GM21737 (cell line): ENCODE results near the gene SPAAR.
"Not testable (repeated sequence)": the region's sequence is repeated elsewhere in the genome, so short reads cannot be mapped to it uniquely, and the experiment has no call there.

Experiments
- ATAC-seq: cut with Tn5 transposase; IDR thresholded peaks from one replicate; pipeline ENCODE4 v1.9.1; 2021; ENCODE audit warnings: mild to moderate bottlenecking, moderate library complexity; ENCODE audit not compliant: unreplicated experiment

SPAAR gene, protein sequence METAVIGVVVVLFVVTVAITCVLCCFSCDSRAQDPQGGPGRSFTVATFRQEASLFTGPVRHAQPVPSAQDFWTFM

DNA sequence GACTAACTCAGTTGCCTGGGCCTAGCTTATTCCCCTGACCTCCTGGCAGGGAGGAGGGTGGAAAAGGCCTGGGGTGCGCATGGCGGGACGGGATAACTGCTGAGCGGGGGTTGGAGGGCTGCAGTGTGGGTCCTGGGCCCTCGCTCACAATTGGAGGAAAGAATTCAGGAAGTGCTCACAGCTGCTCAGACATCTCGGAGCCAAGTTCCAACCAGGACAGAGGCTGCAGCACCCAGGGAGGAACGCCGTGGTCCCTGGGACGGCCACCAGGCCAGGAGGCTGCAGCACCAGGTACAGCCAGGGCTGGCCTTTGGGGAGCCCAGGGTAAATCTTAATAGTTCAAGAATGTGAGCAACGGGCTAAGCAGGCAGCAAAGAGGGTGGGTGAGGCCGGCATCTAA lies at the start of gene SPAAR:
TSS of gene SPAAR (plus strand) at position 217 of the 400 bp plus-strand sequence. CDS start 974 bp downstream, outside the sequence.
- no peak for ATAC-seq

DNA sequence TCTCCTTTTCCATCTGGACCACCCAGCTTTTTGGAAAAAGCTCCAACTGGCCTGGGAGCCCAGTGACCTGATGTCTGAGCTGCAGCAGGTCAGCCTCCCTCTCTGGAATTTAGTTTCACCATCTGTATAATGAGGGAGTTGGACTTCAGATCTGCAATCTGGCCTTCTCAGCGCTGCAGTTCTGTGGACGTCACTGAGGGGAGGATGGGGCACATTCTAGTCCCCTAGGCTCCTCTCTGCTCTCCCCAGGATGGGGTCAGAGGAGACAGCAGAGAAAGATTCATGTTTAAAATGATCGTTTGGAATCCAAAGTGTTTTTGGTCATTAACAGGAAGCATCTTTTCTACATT lies 49.3 kb upstream of the SPAAR start:
- no peak for ATAC-seq

DNA sequence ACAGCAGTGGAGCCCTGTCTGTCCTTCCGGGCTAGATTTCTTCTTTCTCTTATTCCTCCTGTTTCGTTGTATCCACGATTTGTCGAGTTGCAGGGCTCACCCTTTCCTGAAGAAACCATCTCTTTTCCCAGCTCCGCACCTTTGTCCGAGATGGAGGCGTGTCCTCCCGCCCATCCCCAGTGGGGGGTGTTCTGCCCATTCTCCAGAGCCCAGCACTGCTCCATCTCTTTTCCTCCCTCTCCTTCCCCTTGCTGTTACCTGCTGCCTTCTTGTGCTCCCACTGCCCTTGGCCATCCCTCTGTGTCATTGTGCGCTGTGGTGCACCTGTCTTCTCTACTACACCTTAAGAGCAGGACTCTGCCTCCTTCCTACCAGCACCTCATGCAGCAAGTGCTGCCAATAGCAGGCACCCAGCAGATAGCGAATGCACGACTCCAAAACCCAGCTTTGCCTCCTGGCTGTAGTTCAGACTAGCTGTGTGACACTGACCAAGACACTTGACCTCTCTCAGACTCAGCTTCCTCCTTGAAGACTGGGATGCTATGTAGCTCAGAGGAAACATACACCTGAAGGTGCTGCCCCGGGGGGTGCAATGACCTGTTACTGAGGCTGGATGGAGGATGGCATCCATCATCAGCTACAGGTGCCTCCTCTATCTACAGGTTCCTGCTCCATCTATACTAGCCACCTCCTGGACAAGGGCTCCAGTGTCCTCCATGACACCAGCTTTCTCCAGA lies 48.0 kb upstream of the SPAAR start:
- ATAC-seq, result no peak

DNA sequence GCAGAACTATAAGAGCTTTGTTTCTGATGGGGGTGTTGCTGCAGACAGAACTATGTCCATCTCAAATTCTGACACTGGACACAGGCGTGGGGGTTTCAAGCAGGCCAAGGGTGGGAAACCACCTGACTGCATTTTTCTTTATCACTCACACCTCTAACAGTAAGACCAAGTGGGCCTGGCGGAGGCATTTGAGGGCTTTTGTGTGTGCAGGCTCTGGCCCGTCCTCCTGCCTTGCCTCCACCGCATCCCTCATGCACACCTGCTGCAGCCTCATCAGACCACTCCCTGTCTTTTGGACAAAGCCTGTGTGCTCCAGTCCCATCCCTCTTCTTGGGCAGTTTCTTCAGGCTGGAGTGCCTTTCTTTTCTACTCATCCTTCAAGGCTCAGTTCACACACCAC lies 47.0 kb upstream of the SPAAR start:
- no peak for ATAC-seq

DNA sequence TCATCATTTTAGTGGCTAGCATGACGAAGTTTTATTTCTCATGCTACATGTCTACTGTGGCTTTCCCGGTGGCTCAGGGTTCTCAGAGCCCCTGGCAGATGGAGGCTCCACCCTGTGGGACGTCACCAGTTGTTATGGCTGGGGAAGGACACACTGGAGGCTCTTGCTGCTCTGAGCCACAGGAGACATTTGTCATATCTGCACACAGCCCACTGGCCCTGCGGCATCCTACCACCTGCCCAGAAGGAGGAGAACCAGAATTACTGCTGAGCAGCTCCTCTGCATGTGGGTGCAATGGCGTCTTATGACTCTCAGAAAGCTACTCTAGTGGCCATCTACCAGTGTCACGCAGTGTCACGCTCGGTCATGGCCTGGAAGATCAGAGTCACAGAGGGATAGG lies 45.7 kb upstream of the SPAAR start:
- ATAC-seq, result no peak

DNA sequence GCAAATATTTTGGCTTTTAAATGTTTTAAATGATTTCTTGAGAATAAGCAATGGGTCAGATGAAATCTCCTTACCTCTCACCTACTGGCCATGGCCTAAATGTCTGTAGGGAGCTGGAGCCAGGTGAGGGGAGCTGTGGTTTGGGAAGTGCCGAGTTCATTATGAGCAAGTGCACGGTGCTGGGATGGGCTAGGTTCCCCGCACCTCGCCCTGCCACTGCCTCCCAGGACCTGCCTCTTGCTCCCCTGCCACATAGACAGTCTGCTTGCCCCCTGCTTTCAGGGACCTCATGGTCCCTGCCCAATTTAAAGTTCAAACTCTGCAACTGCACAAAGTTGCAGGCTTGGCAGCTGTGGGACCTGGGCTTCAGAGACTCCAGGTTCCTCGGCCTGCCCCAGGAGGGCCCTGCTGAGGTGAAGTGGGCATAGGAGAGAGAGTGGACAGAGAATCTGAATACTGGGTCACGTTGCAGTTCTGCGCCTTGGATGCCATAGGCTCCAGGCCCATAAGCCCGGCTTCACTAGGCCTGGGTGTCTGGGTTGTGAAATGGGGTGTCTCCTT lies 44.5 kb upstream of the SPAAR start:
- no peak for ATAC-seq

- ATAC-seq, result no peak
These were observed 41.8 kb upstream of the SPAAR start for GRCh38 chr9:35867538-35867937.

DNA sequence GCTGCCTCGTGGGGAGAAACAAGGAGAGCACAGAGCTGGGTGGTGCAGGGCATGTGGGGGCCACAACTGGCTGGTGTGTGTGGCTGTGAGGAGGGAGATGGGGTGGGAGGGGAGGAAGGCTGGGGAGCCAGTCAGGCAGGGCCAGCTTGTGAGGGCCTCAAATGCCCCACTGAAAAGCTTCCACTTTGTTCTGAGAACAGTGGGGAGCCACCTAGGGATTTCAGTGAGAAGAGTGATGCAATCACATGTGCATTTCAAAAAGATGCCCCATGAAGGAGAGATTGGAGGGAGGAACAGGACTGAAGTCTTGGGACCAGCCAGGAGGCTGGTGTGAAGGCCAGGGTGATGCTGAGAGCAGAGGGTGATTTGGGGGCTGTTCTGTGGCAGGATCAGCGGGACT lies 40.4 kb upstream of the SPAAR start:
- ATAC-seq, result no peak

DNA sequence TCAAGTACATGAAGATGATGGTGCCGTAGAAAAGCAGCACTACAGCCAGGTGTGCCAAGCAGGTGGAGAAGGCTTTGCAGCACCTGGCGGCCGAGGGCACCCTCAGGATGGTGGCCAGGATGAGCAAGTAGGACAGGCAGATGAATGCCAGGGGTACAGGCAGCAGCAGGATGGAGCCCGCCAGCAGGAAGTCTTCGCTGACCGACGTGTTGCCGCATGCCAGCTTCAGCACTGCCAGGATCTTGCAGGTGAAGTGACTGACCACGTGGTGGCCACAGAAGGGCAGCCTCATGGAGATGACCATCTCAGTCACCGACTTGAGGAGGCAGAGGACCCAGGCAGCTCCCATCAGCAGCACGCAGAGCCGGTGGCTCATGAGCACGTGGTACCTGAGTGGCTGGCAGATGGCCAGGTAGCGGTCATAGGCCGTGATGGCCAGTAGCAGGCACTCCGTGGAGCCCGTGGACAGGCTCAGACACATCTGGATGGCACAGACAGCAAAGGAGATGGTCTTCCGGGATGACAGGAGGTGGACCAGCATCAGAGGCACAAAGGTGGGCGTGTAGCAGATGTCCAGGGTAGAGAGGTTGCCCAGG lies 39.6 kb upstream of the SPAAR start:
- ATAC-seq, result no peak

DNA sequence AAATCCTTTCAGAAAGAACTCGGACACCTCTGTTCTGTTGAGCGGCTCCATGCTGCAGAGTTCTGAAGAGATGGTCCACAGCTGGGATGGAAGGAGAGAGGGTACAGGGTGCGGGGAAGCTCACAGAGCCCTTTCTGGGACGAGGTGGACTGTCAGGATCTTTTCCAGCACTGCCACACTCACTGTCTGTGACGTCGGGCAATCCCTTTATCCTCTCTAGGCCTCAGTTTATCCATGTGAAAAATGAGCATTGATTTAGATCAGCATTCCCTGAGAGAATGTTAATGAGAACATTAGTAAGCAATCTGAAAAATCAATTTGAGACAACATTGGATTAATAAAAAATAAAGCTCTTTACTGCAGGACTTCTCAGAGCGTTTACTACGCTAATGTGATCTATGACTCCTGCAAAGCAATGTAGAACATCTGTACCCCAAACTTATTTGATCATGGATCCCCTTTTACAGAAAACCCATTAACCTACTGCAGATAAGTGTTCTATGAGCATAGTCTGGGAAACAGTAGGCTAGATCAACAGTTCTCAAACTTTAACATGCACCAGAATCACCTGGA lies 38.9 kb upstream of the SPAAR start, which contains the start of gene OR13J1:
TSS of gene OR13J1 (minus strand) at position 51 of the 573 bp plus-strand sequence. CDS start at position 51, 0 bp downstream.
- ATAC-seq, result no peak

GRCh38 chr9:35871545-35871944 lies 37.7 kb upstream of the SPAAR start:
- ATAC-seq, result no peak

DNA sequence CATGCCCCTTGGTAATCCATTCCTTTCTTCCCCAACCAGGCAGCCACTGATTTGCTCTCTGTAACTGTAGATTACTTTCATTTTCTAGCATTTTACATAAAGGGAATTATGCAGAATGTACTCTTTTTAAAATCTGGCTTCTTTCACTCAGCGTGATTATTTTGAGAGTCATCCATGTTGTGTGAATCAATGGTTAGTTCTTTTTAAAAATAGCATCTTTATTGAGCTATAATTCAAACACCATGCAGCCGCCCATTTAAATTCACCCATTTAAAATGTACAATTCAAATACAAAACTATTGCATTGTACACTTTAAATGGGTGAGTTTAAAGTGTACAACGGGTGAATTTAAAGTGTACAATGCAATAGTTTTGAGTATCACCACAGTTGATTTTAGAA lies 36.8 kb upstream of the SPAAR start:
- no peak for ATAC-seq

DNA sequence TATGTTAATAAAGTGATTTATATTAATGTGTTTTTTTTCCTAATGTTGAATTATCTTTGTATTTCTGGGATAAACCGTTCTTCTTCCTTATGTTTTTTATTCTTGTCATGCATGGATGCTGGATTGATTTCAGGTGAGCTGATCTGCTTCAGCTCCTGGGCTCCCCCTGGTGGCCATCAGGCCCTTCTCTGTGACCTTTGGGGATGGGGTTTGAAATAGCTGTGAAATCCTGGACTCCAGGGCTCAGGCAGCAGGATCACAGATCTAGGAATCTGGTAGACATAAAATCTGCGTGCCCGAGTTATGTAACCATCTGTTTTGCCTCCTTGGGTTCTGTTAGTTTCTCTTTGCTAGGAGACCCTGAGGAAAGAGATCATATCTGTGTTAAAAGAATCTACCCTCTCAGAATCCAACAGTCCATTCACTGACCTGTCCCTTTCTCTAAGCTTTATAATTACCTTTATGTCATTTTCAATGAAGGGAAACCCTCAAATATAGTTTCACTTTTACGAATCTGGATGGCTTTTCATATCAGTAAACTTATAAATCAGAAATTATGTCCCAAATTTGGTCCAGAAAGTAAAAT lies 26.9 kb upstream of the SPAAR start:
- ATAC-seq, result no peak

DNA sequence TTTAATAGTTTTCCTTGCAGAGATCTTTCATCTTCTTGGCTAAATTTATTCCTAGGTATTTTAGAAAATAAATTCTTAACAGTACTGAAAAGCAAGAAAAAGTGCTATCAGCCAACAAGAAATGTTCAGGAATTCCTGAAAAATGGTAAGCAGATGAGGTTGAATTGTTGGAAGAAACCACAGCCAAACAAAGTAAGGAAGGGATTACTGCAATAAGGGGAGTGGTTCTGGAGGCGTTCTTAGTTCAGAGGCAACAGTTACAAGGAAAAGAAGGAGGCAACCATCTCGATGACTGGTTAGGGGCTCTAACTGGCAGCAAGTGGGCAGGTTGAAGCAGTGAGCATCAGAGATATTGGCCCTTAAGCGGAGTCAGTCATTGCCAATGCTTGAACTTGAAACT lies 26.3 kb upstream of the SPAAR start:
- ATAC-seq, result no peak

DNA sequence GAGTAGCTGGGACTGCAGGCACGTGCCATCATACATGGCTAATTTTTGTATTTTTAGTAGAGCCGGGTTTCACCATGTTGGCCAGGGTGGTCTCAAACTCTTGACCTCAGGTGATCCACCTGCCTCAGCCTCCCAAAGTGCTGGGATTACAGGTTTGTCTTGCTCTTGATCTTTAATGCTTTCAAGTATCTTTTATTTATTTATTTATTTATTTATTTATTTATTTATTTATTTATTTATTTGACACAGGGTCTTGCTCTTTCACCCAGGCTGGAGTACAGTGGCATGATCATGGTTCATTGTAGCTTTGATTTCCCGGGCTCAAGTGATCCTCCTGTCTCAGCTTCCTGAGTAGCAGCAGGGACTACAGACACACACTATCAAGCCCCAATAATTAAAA lies 24.4 kb upstream of the SPAAR start:
- ATAC-seq, result not testable (repeated sequence)

DNA sequence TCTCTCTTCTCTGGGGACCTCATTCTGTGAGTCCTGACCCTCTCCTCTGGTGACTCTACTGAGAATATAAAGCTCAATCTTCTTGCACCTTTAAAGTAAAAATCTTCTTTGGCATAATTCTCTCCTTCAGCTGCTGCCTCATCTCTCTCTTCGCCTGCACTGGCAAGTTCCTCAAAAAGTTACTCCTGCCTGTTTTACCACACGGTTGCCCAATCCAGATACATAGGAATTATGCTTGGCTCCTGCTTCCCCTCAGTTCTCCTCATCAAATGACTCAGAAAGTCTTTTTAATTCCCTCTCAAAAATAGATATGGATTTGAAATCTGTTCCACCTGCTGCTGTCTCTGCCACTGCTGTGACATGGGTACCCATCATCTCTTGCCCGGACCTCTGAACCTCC lies 17.6 kb upstream of the SPAAR start:
- ATAC-seq, result no peak

DNA sequence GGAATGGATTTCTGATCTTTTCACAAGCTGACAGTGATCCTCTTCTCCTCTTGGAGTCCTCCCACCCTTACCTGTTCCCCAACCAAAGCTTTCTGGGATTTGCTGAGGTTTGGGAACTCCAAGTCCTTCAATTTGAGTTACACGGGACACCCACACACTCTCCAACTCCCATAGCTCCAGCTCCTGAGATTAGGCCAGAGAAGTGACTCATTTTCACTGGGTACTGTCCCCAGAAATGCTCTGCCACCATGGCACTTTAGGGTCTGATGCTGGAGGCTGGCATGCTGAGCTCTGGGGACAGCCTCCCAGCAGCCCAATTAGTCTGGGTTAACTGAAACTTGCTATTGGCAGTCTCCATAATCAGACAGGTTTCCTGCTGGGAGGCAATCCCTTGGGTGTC lies 17.2 kb upstream of the SPAAR start:
- no peak for ATAC-seq

- ATAC-seq, result no peak
These were observed 12.7 kb upstream of the SPAAR start for GRCh38 chr9:35896570-35896969.

- ATAC-seq, result not testable (repeated sequence)
These were observed 11.8 kb upstream of the SPAAR start for GRCh38 chr9:35897376-35898099.

- ATAC-seq, result no peak
These were observed 11.0 kb upstream of the SPAAR start for GRCh38 chr9:35898337-35898736.

- no peak for ATAC-seq
These were observed 10.3 kb upstream of the SPAAR start for GRCh38 chr9:35899021-35899420.
